ENCODE measurements around the gene APBA2.

The APBA2 gene

GRCh38 chr15:28986108-28986507 is 100.3 kb downstream of the APBA2 start:
- no peak for DNase-seq

GRCh38 chr15:28986726-28987125 is 101.0 kb downstream of the APBA2 start:
- DNase-seq = no peak

- no peak for DNase-seq
Observed at GRCh38 chr15:28987337-28987736, 101.6 kb downstream of the APBA2 start.

GRCh38 chr15:28989239-28989830 is 103.6 kb downstream of the APBA2 start:
- no peak for DNase-seq

GRCh38 chr15:28989896-28990295 is 104.1 kb downstream of the APBA2 start:
- no peak for DNase-seq

- DNase-seq = no peak
Observed at GRCh38 chr15:28990390-28990789, 104.6 kb downstream of the APBA2 start.

GRCh38 chr15:28991236-28992171 is 105.7 kb downstream of the APBA2 start:
- no peak for DNase-seq

GRCh38 chr15:28992336-28992864 is 106.6 kb downstream of the APBA2 start:
- DNase-seq = no peak

GRCh38 chr15:28993051-28993719 is 107.4 kb downstream of the APBA2 start:
- no peak for DNase-seq

- DNase-seq = no peak
Observed at GRCh38 chr15:28993720-28994053, 107.9 kb downstream of the APBA2 start.

- DNase-seq = no peak
Observed at GRCh38 chr15:28994142-28994830, 108.5 kb downstream of the APBA2 start.

- DNase-seq = no peak
Observed at GRCh38 chr15:28994831-28995596, 109.2 kb downstream of the APBA2 start.

- DNase-seq = no peak
Observed at GRCh38 chr15:28995705-28996104, 109.9 kb downstream of the APBA2 start.

- DNase-seq = no peak
Observed at GRCh38 chr15:28996289-28996688, 110.5 kb downstream of the APBA2 start.

- DNase-seq = no peak
Observed at GRCh38 chr15:28996953-28997352, 111.2 kb downstream of the APBA2 start.

GRCh38 chr15:28997791-28998190 is 112.0 kb downstream of the APBA2 start:
- DNase-seq = no peak

- no peak for DNase-seq
Observed at GRCh38 chr15:28998511-28998910, 112.7 kb downstream of the APBA2 start.

- DNase-seq = no peak
Observed at GRCh38 chr15:29003191-29003839, 117.5 kb downstream of the APBA2 start.

- DNase-seq = no peak
Observed at GRCh38 chr15:29003840-29004233, 118.1 kb downstream of the APBA2 start.

GRCh38 chr15:29005931-29006330 is 120.2 kb downstream of the APBA2 start:
- no peak for DNase-seq

GRCh38 chr15:29008846-29009245 is 123.1 kb downstream of the APBA2 start:
- DNase-seq = no peak

- no peak for DNase-seq
Observed at GRCh38 chr15:29012097-29012496, 126.3 kb downstream of the APBA2 start.
